B cell (primary cell): Measurements from ENCODE around the gene SERPINA9.

Experiments
- CTCF ChIP-seq: fragments of 200-600 bp; IDR thresholded peaks from one replicate; pipeline ENCODE4 v1.8.0; 2022; ENCODE audit warnings: antibody characterized with exemption, mild to moderate bottlenecking
- EZH2 ChIP-seq: IDR thresholded peaks from 2 replicates; pipeline ENCODE4 v1.6.1; 2012; ENCODE audit warnings: borderline replicate concordance, low read depth, mild to moderate bottlenecking, moderate library complexity, low read length; ENCODE audit not compliant: insufficient read depth, poor library complexity, severe bottlenecking

- TF ChIP-seq CTCF (no peak), EZH2 (no peak)
Observed at GRCh38 chr14:94483729-94484275, 7.8 kb upstream of the SERPINA9 start.
